Measurements from ENCODE around the gene CD209.

The CD209 gene

GRCh38 chr19:7787141-7787540, 39.8 kb upstream of the CD209 start:
- Histone ChIP-seq H3K27me3 (ENCODE audit: control insufficient read depth, insufficient read depth, low read length) (peaks cover 52% of the 10 kb centered on the region), H3K27ac (ENCODE audit: low read depth, low read length) (no peak overlapping the region), H3K9me3 (ENCODE audit: control insufficient read depth, insufficient read depth, low read length) (no peaks in the 10 kb centered on the region), H3K36me3 (ENCODE audit: control insufficient read depth, insufficient read depth, low read length) (no peaks in the 10 kb centered on the region), H3K4me3 (ENCODE audit: low read depth, low read length) (peak overlapping the region; percentile 58; the same call in 1 of the 2 replicates), H3K9ac (ENCODE audit: low read depth, low read length) (no peak overlapping the region), H3K4me1 (ENCODE audit: control insufficient read depth, insufficient read depth, low read length) (peaks cover 8% of the 10 kb centered on the region)

DNA sequence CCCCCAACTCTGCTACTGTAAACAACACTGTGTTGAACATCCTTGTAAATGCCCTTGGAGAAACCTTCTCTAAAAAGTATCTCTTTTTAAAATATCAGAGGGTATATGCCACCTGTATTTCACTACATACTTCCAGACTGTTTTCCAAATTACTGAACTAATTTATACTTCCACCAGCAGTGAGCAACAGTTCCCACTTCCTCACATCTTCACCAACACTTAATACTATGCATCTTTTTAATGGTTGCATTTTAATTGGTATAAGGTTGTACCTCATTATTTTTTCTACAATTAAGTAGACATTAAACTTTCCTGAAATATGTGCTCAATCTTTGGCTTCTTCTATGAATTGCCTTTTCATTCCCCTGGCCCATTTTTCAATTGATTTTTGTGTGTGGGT, 37.5 kb upstream of the CD209 start:
- no peak overlapping the region for H3K9ac ChIP-seq (ENCODE audit: low read depth, low read length)
- H3K9me3 ChIP-seq (ENCODE audit: control insufficient read depth, insufficient read depth, low read length): no peaks in the 10 kb centered on the region
- H3K27ac ChIP-seq (ENCODE audit: low read depth, low read length): no peak overlapping the region
- peaks cover 8% of the 10 kb centered on the region for H3K4me1 ChIP-seq (ENCODE audit: control insufficient read depth, insufficient read depth, low read length)
- H3K4me3 ChIP-seq (ENCODE audit: low read depth, low read length): no peak overlapping the region
- peaks cover 51% of the 10 kb centered on the region for H3K27me3 ChIP-seq (ENCODE audit: control insufficient read depth, insufficient read depth, low read length)
- no peaks in the 10 kb centered on the region for H3K36me3 ChIP-seq (ENCODE audit: control insufficient read depth, insufficient read depth, low read length)

GRCh38 chr19:7783991-7784423, 36.7 kb upstream of the CD209 start:
- no peaks in the 10 kb centered on the region for H3K9me3 ChIP-seq (ENCODE audit: control insufficient read depth, insufficient read depth, low read length)
- no peak overlapping the region for H3K27ac ChIP-seq (ENCODE audit: low read depth, low read length)
- peaks cover 4% of the 10 kb centered on the region for H3K4me1 ChIP-seq (ENCODE audit: control insufficient read depth, insufficient read depth, low read length)
- H3K4me3 ChIP-seq (ENCODE audit: low read depth, low read length): no peak overlapping the region
- peaks cover 43% of the 10 kb centered on the region for H3K27me3 ChIP-seq (ENCODE audit: control insufficient read depth, insufficient read depth, low read length)
- no peak overlapping the region for H3K9ac ChIP-seq (ENCODE audit: low read depth, low read length)
- no peaks in the 10 kb centered on the region for H3K36me3 ChIP-seq (ENCODE audit: control insufficient read depth, insufficient read depth, low read length)

DNA sequence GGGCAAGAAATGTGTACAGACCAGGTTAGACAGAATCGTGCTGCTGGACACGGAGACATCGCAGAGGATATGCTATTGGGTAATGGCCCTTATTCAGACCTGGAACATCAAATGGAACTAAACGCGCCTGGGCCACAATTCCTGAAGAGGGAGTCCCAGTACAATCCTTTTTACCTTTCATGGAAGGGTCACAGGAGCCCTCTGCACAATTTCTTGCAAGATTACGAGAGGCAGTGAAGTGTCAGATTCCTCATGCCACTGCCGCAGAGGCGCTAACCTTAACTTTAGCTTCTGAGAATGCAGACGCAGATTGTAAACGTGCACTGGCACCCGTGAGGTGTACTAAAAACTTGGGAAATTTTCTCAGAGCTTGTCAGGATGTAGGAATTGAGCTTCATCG, 33.8 kb upstream of the CD209 start:
- Histone ChIP-seq H3K9ac (ENCODE audit: low read depth, low read length) (no peak overlapping the region), H3K27me3 (ENCODE audit: control insufficient read depth, insufficient read depth, low read length) (peaks cover 16% of the 10 kb centered on the region)

GRCh38 chr19:7779631-7780486, 32.5 kb upstream of the CD209 start:
- peaks cover 16% of the 10 kb centered on the region for H3K27me3 ChIP-seq (ENCODE audit: control insufficient read depth, insufficient read depth, low read length)

More for the DNA sequence above, 33.8 kb upstream of the CD209 start:
- no peaks in the 10 kb centered on the region for H3K9me3 ChIP-seq (ENCODE audit: control insufficient read depth, insufficient read depth, low read length)
- H3K4me1 ChIP-seq (ENCODE audit: control insufficient read depth, insufficient read depth, low read length): no peaks in the 10 kb centered on the region; the same call in 1 of the 2 replicates
- H3K4me3 ChIP-seq (ENCODE audit: low read depth, low read length): no peak overlapping the region
- H3K36me3 ChIP-seq (ENCODE audit: control insufficient read depth, insufficient read depth, low read length): no peaks in the 10 kb centered on the region
- no peak overlapping the region for H3K27ac ChIP-seq (ENCODE audit: low read depth, low read length)

DNA sequence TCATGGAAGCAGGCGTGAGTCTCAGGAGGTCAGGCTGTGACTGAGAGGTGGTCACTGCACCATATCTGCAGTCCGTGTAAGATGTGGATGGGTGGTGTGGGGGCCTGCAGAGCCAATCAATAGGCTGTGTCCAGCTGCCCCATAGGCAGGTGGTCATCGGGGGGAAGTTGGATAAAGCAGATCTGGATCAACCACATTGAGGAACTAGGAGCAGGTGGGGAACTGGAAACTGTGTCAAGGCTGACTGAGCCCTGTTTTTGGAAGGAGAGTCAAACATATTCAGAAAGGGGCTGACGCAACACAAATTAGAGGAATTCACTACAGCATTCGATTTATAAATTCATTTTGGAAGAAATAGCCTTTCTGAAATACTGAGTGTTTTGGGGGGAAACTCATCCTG, 30.7 kb upstream of the CD209 start:
- Histone ChIP-seq H3K9ac (ENCODE audit: low read depth, low read length) (no peak overlapping the region), H3K27me3 (ENCODE audit: control insufficient read depth, insufficient read depth, low read length) (peaks cover under 1% of the 10 kb centered on the region), H3K27ac (ENCODE audit: low read depth, low read length) (no peak overlapping the region), H3K4me3 (ENCODE audit: low read depth, low read length) (no peak overlapping the region), H3K9me3 (ENCODE audit: control insufficient read depth, insufficient read depth, low read length) (no peaks in the 10 kb centered on the region), H3K36me3 (ENCODE audit: control insufficient read depth, insufficient read depth, low read length) (no peaks in the 10 kb centered on the region), H3K4me1 (ENCODE audit: control insufficient read depth, insufficient read depth, low read length) (no peaks in the 10 kb centered on the region)

More at GRCh38 chr19:7779631-7780486, 32.5 kb upstream of the CD209 start:
- no peaks in the 10 kb centered on the region for H3K36me3 ChIP-seq (ENCODE audit: control insufficient read depth, insufficient read depth, low read length)
- H3K9ac ChIP-seq (ENCODE audit: low read depth, low read length): no peak overlapping the region
- H3K9me3 ChIP-seq (ENCODE audit: control insufficient read depth, insufficient read depth, low read length): no peaks in the 10 kb centered on the region
- no peak overlapping the region for H3K27ac ChIP-seq (ENCODE audit: low read depth, low read length)
- no peak overlapping the region for H3K4me3 ChIP-seq (ENCODE audit: low read depth, low read length)
- no peaks in the 10 kb centered on the region; the same call in 1 of the 2 replicates for H3K4me1 ChIP-seq (ENCODE audit: control insufficient read depth, insufficient read depth, low read length)

DNA sequence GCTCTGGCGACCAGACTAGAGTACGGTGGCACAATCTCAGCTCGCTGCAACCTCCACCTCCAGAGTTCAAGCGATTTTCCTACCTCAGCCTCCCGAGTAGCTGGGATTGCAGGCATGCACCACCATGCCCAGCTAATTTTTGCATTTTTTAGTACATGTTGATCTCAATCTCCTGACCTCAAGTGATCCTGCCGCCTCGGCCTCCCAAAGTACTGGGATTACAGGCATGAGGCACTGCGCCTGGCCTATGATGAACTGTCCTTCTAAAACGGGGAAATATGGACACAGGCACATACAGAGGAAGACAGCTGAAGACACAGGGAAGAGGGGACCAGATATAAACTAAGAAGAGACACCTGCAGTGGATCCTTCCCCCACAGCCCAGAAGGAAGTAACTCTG, 28.4 kb upstream of the CD209 start:
- Histone ChIP-seq H3K4me1 (ENCODE audit: control insufficient read depth, insufficient read depth, low read length) (no peaks in the 10 kb centered on the region), H3K27me3 (ENCODE audit: control insufficient read depth, insufficient read depth, low read length) (no peaks in the 10 kb centered on the region; the same call in 1 of the 2 replicates), H3K4me3 (ENCODE audit: low read depth, low read length) (no peak overlapping the region), H3K36me3 (ENCODE audit: control insufficient read depth, insufficient read depth, low read length) (no peaks in the 10 kb centered on the region), H3K9me3 (ENCODE audit: control insufficient read depth, insufficient read depth, low read length) (no peaks in the 10 kb centered on the region), H3K9ac (ENCODE audit: low read depth, low read length) (no peak overlapping the region), H3K27ac (ENCODE audit: low read depth, low read length) (no peak overlapping the region)

GRCh38 chr19:7773841-7774240, 26.5 kb upstream of the CD209 start:
- Histone ChIP-seq H3K27me3 (ENCODE audit: control insufficient read depth, insufficient read depth, low read length) (no peaks in the 10 kb centered on the region; the same call in 1 of the 2 replicates), H3K36me3 (ENCODE audit: control insufficient read depth, insufficient read depth, low read length) (no peaks in the 10 kb centered on the region), H3K4me3 (ENCODE audit: low read depth, low read length) (no peak overlapping the region), H3K4me1 (ENCODE audit: control insufficient read depth, insufficient read depth, low read length) (no peaks in the 10 kb centered on the region), H3K9me3 (ENCODE audit: control insufficient read depth, insufficient read depth, low read length) (no peaks in the 10 kb centered on the region), H3K9ac (ENCODE audit: low read depth, low read length) (no peak overlapping the region), H3K27ac (ENCODE audit: low read depth, low read length) (no peak overlapping the region)

DNA sequence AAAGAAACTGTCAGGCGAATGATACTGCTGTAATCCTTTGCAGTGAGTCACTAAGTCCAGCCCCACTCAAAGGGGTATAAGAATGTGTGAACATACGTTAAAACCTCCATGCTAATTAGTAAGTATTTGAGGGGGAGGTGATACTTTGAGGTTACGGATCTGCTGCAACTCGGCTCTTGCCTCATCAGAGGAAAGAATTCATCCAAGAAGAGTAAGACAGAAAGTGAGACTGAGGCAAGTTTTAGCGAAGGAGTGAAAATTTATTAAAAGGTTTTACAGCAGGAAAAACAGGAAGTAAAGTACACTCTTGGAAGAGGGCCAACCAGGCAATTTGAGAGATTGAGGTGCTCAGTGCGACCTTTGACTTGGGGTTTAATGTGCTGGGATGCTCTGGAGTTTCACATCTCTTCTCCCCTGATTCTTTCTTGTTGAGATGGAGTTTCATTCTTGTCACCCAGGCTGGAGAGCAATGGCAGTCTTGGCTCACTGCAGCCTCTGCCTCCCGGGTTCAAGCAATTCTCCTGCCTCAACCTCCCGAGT, 25.5 kb upstream of the CD209 start:
- Histone ChIP-seq H3K36me3 (ENCODE audit: control insufficient read depth, insufficient read depth, low read length) (no peaks in the 10 kb centered on the region), H3K9ac (ENCODE audit: low read depth, low read length) (no peak overlapping the region), H3K4me1 (ENCODE audit: control insufficient read depth, insufficient read depth, low read length) (no peaks in the 10 kb centered on the region), H3K9me3 (ENCODE audit: control insufficient read depth, insufficient read depth, low read length) (no peaks in the 10 kb centered on the region), H3K27ac (ENCODE audit: low read depth, low read length) (no peak overlapping the region), H3K4me3 (ENCODE audit: low read depth, low read length) (no peak overlapping the region), H3K27me3 (ENCODE audit: control insufficient read depth, insufficient read depth, low read length) (no peaks in the 10 kb centered on the region)

DNA sequence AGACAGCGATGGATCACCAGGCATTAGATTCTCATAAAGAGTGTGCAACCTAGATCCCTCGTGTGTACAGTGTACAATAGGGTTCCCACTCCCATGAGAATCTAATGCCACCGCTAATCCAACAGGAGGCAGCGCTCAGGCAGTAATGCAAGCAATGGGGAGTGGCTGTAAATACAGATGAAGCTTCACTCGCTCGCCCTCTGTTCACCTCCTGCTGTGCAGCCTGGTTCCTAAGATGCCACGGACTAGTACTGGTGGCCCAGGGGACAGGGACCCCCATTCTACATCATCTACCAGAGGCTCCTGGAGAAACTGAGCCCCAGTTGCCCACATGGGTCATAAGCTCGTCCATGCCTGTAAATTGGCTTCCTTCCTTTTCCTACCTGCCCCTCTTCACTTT, 23.7 kb upstream of the CD209 start:
- H3K27me3 ChIP-seq (ENCODE audit: control insufficient read depth, insufficient read depth, low read length): no peaks in the 10 kb centered on the region
- H3K36me3 ChIP-seq (ENCODE audit: control insufficient read depth, insufficient read depth, low read length): no peaks in the 10 kb centered on the region
- no peaks in the 10 kb centered on the region for H3K4me1 ChIP-seq (ENCODE audit: control insufficient read depth, insufficient read depth, low read length)
- H3K9ac ChIP-seq (ENCODE audit: low read depth, low read length): no peak overlapping the region
- H3K27ac ChIP-seq (ENCODE audit: low read depth, low read length): no peak overlapping the region
- no peak overlapping the region for H3K4me3 ChIP-seq (ENCODE audit: low read depth, low read length)
- no peaks in the 10 kb centered on the region for H3K9me3 ChIP-seq (ENCODE audit: control insufficient read depth, insufficient read depth, low read length)

GRCh38 chr19:7769171-7769570, 21.8 kb upstream of the CD209 start:
- no peaks in the 10 kb centered on the region for H3K36me3 ChIP-seq (ENCODE audit: control insufficient read depth, insufficient read depth, low read length)
- H3K4me3 ChIP-seq (ENCODE audit: low read depth, low read length): no peak overlapping the region
- H3K9ac ChIP-seq (ENCODE audit: low read depth, low read length): no peak overlapping the region
- H3K27me3 ChIP-seq (ENCODE audit: control insufficient read depth, insufficient read depth, low read length): no peaks in the 10 kb centered on the region
- H3K9me3 ChIP-seq (ENCODE audit: control insufficient read depth, insufficient read depth, low read length): no peaks in the 10 kb centered on the region
- H3K27ac ChIP-seq (ENCODE audit: low read depth, low read length): no peak overlapping the region
- no peaks in the 10 kb centered on the region for H3K4me1 ChIP-seq (ENCODE audit: control insufficient read depth, insufficient read depth, low read length)

Measured in HUES48 (cell line).